A204.1 (cell line): Measurements from ENCODE around the gene ZNF71.

Experiments used
- FAIRE-seq: peaks from 2 replicates; lab custom pipeline; 2012; peaks lifted over from hg19 to GRCh38; lab: Jason Lieb, UNC

ZNF71 gene

GRCh38 chr19:56594783-56595547, at the start of gene ZNF71:
Gene ZNF71, plus strand, starts transcription at chr19:56595302. Its CDS starts 6,257 bp downstream, at chr19:56601559.
- FAIRE-seq, result peak; percentile 37

GRCh38 chr19:56547535-56547934, 47.6 kb upstream of the ZNF71 start:
- no peak for FAIRE-seq

GRCh38 chr19:56554272-56554869, 40.7 kb upstream of the ZNF71 start:
- no peak for FAIRE-seq

- FAIRE-seq, result no peak
These were observed 32.3 kb upstream of the ZNF71 start for GRCh38 chr19:56562766-56563165.

- no peak for FAIRE-seq
These were observed 28.2 kb upstream of the ZNF71 start for GRCh38 chr19:56566904-56567273.

GRCh38 chr19:56567274-56568120, 27.6 kb upstream of the ZNF71 start, which contains the start of gene ZNF470:
Gene ZNF470, plus strand, starts transcription at chr19:56567468. Its CDS starts 2,844 bp downstream, at chr19:56570312.
- no peak for FAIRE-seq

- FAIRE-seq, result no peak
These were observed 22.5 kb upstream of the ZNF71 start for GRCh38 chr19:56572589-56572988.

GRCh38 chr19:56573914-56574313, 21.2 kb upstream of the ZNF71 start:
- no peak for FAIRE-seq

GRCh38 chr19:56577719-56578602, 17.1 kb upstream of the ZNF71 start:
- no peak for FAIRE-seq

GRCh38 chr19:56594446-56594782, 688 bp upstream of the ZNF71 start:
- FAIRE-seq, result no peak

GRCh38 chr19:56595548-56595899, 422 bp downstream of the ZNF71 start:
- no peak for FAIRE-seq

- FAIRE-seq, result no peak
These were observed 1.6 kb downstream of the ZNF71 start for GRCh38 chr19:56596676-56597075.

GRCh38 chr19:56597696-56598095, 2.6 kb downstream of the ZNF71 start:
- no peak for FAIRE-seq

GRCh38 chr19:56601375-56601774, 6.3 kb downstream of the ZNF71 start:
- FAIRE-seq, result no peak

GRCh38 chr19:56603829-56604228, 8.7 kb downstream of the ZNF71 start:
- no peak for FAIRE-seq

- FAIRE-seq, result no peak
These were observed 13.3 kb downstream of the ZNF71 start for GRCh38 chr19:56608274-56608964.

GRCh38 chr19:56611288-56611687, 16.2 kb downstream of the ZNF71 start:
- FAIRE-seq, result no peak

GRCh38 chr19:56612737-56613136, 17.6 kb downstream of the ZNF71 start:
- no peak for FAIRE-seq

GRCh38 chr19:56613639-56614038, 18.5 kb downstream of the ZNF71 start:
- no peak for FAIRE-seq

- no peak for FAIRE-seq
These were observed 22.4 kb downstream of the ZNF71 start for GRCh38 chr19:56617531-56617930.

- no peak for FAIRE-seq
These were observed 24.0 kb downstream of the ZNF71 start for GRCh38 chr19:56619121-56619520.

- no peak for FAIRE-seq
These were observed 27.3 kb downstream of the ZNF71 start for GRCh38 chr19:56622374-56622773.
